A549 treated with AZD9567 at 1 μM for 4 hours (cell line): ENCODE results near the gene CYTH1. TPM values are rescaled to one million over a fixed set of nuclear protein-coding genes. Genes with fewer than 3 reads are reported as not detected.

Experiments
- total RNA-seq: library from RNA; stranded (reverse); fragments of 200-300 nt; extraction: Qiagen RNA extraction; gene quantifications from 5 replicates; pipeline ENCODE4 v1.2.3, GENCODE V29; 2022; ENCODE audit not compliant: insufficient read depth

Gene CYTH1
- total RNA-seq, result 46.8 to 50.3 TPM (median 48.7 TPM) in 5 replicates

DNA sequence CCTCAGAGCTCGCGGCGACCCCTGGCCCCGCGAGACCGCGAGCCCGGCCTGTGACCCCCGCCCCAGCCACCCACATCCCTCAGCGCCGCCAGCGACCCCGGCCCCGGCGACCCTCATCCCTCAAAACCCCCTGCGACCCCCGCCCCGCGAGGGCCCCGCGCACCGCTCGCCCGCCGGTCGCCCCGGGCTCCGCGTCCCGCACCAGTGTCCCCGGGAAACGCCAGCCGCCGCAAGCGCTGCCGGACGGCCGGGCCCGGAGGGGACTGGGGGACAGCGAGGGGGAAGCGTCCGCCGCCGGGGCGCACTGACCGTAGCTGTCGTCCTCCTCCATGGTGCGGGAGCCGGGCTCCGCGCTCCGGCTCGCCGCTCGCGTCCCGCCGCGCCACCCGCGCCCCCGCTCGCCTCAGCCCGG, at the start of gene CYTH1:
Gene CYTH1 (minus strand): TSS at position 381 of the 412 bp plus-strand sequence. CDS start 50 bp downstream, at position 331.

Other genes starting within 250 kb of the CYTH1 start
- 0.85 to 1.7 TPM (median 1.3 TPM) in 5 replicates for gene DNAH17, start 204.9 kb downstream of the CYTH1 start, total RNA-seq
- gene USP36, start 58.5 kb upstream of the CYTH1 start, total RNA-seq, result 58.9 to 69.7 TPM (median 67.6 TPM) in 5 replicates
- gene CEP295NL, start 120.9 kb upstream of the CYTH1 start, total RNA-seq, result 0.20 to 0.53 TPM (median 0.38 TPM) in 4 of 5 replicates, not detected in the other
- gene TIMP2, start 143.1 kb upstream of the CYTH1 start, total RNA-seq, result 187 to 223 TPM (median 207 TPM) in 5 replicates
- gene LGALS3BP, start 197.7 kb upstream of the CYTH1 start, total RNA-seq, result 65.0 to 82.5 TPM (median 70.4 TPM) in 5 replicates
- gene CANT1, start 227.5 kb upstream of the CYTH1 start, total RNA-seq, result 75.1 to 86.0 TPM (median 79.6 TPM) in 5 replicates
- gene C1QTNF1, start 241.9 kb upstream of the CYTH1 start, total RNA-seq, result 35.2 to 45.2 TPM (median 41.2 TPM) in 5 replicates